Measurements from ENCODE around the gene FLRT2.

DNA sequence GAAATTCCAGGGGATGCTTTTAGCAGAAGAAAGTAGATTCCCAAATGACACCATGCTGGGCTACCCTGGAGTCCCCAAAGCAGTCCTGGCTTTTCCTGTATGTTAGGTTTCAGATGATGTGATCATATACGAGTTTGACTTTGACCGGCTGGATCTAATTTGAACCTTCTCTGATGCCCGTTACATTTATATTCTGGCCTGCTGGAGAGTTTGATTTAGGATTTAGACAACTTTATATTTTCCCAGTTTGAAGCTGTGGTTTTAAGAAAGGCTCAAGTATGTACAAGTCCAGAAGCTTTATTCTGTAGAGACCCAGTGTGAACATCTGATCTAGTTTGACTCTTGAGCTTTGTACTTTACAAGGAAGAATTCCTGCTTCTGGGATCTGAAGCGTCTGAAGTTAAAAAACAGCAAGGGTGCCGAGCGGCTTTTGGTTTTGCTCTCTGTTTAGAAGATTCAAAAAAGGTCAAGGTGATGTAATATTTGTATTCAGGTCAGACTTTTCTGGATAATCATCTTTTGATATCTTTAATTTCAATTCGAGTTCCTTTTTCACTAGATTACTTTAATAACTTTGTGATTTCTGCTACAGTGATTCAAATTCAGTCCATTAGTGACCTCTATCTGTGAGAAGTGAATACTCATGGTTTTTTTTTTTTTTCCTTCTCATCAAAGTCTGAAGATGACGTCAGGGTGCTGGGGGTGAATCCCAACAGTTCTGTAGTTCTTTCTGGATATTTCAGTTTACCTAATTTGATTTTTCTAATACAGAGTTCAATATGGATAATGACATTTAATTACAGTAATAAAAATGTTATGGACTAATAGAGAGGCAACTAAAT is 6.3 kb downstream of the FLRT2 start:
- TF ChIP-seq PURB (CRISPR knock-in tag; IDR thresholded peaks at IDR 0.05; ENCODE audit: low read depth): no peak
- TF ChIP-seq SP1 (CRISPR knock-in tag; IDR thresholded peaks at IDR 0.05): no peak
- no peak for TF ChIP-seq MEIS2 (IDR thresholded peaks at IDR 0.05; ENCODE audit: partially characterized antibody)
- TF ChIP-seq, protein P1, sequence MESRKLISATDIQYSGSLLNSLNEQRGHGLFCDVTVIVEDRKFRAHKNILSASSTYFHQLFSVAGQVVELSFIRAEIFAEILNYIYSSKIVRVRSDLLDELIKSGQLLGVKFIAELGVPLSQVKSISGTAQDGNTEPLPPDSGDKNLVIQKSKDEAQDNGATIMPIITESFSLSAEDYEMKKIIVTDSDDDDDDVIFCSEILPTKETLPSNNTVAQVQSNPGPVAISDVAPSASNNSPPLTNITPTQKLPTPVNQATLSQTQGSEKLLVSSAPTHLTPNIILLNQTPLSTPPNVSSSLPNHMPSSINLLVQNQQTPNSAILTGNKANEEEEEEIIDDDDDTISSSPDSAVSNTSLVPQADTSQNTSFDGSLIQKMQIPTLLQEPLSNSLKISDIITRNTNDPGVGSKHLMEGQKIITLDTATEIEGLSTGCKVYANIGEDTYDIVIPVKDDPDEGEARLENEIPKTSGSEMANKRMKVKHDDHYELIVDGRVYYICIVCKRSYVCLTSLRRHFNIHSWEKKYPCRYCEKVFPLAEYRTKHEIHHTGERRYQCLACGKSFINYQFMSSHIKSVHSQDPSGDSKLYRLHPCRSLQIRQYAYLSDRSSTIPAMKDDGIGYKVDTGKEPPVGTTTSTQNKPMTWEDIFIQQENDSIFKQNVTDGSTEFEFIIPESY (CRISPR knock-in tag; IDR thresholded peaks at IDR 0.05): no peak
- TF ChIP-seq U2AF2 (optimal IDR thresholded peaks at IDR 0.05; ENCODE audit: low read depth, low read length): no peak
- no peak for TF ChIP-seq HNRNPLL (IDR thresholded peaks at IDR 0.05; ENCODE audit: low read depth, low read length, poor library complexity, severe bottlenecking)
- TF ChIP-seq TRIM24 (IDR thresholded peaks at IDR 0.05): no peak
- TF ChIP-seq, protein P2, sequence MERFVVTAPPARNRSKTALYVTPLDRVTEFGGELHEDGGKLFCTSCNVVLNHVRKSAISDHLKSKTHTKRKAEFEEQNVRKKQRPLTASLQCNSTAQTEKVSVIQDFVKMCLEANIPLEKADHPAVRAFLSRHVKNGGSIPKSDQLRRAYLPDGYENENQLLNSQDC (CRISPR knock-in tag; IDR thresholded peaks at IDR 0.05): no peak

Data from K562 (cell line).